Right cardiac atrium (tissue), 5 donors: ENCODE measurements around the gene LSM14B. TPM values are rescaled to one million over a fixed set of nuclear protein-coding genes. Genes with fewer than 3 reads are reported as not detected.

Source experiments
- ATAC-seq, 2 donors: fragments of 200-7000 bp; cut with Tn5 transposase; one replicate each; pipeline versions ENCODE4 v1.8.0 to v1.9.1; 2020; ENCODE audit warnings: moderate library complexity in 2 of 2, mild to moderate bottlenecking in 1 of 2
- DNase-seq, 3 donors: peaks; one replicate each; pipeline ENCODE4 v3.0.0-alpha.2; 2020
- H3K27ac ChIP-seq: one replicate; pipeline ENCODE4 v1.5.1; 2013; ENCODE audit warnings: mild to moderate bottlenecking, low read length, control low read depth, moderate library complexity
- H3K27me3 ChIP-seq: one replicate; pipeline ENCODE4 v1.6.1; 2013; ENCODE audit not compliant: control insufficient read depth, insufficient read depth
- H3K4me1 ChIP-seq: one replicate; pipeline ENCODE4 v1.6.1; 2013; ENCODE audit warnings: low read length; ENCODE audit not compliant: control insufficient read depth, insufficient read depth
- H3K4me3 ChIP-seq: one replicate; pipeline ENCODE4 v1.5.1; 2013; ENCODE audit warnings: low read length, control low read depth
- H3K9me3 ChIP-seq: one replicate; pipeline ENCODE4 v1.6.1; 2013; ENCODE audit warnings: low read length; ENCODE audit not compliant: control insufficient read depth
- WGBS: extraction: QIAGEN DNeasy Blood & Tissue Kit; methylation state at CpG from one replicate; pipeline ENCODE4 v1.1.7; 2013; 5-methylcytosine and 5-hydroxymethylcytosine counted together
- intact Hi-C, 4 donors: fragments of 100-400 bp; cut with DNase I; formaldehyde crosslinking; loops; one replicate each; pipeline versions ENCODE4 v1.11.0 to v1.14.0; 2022 to 2023
- polyA plus RNA-seq: library from polyadenylated mRNA; stranded (reverse); fragments of 200-250 nt; gene quantifications from one replicate; pipeline ENCODE4 v1.2.3, GENCODE V29; 2013
- total RNA-seq, 4 donors: library from RNA; stranded (reverse); fragmentation: NEBNext Ultra II Directional; extraction: Animal tissue kit (Norgen Biotek cat#: 25700); gene quantifications; one replicate each; pipeline ENCODE4 v1.2.1, GENCODE V29; 2021
- donor health status: healthy with polysubstance abuse.
- donor health status: DM: no; HTN: yes; CAD: no.
- donor health status: DM: no; HTN: no; CAD: no.
- donor health status: DM: no; HTN: yes; CAD: no; lungs with severe emphysema.
- donor health status: DM: yes; HTN: yes; CAD: no.

LSM14B gene
- total and polyA plus RNA-seq, 5 donors, result 27.6 to 45.7 (median 40.5) TPM

- no peak overlapping the region for H3K27ac ChIP-seq
- no peak for ATAC-seq
- no peaks in the 10 kb centered on the region for H3K9me3 ChIP-seq
- DNase-seq, result peak in 1 of 3 donors; percentile 32
- WGBS, result 96% methylated on average over 41 of the region's 41 CpGs
- intact Hi-C loops, result no loop called here
- no peaks in the 10 kb centered on the region for H3K27me3 ChIP-seq
- no peak overlapping the region for H3K4me3 ChIP-seq
- no peaks in the 10 kb centered on the region for H3K4me1 ChIP-seq
Observed at GRCh38 chr20:62164879-62165761, 42.8 kb downstream of the LSM14B start.

- Histone ChIP-seq H3K27ac (no peak overlapping the region), H3K27me3 (no peaks in the 10 kb centered on the region), H3K9me3 (no peaks in the 10 kb centered on the region), H3K4me3 (no peak overlapping the region), H3K4me1 (no peaks in the 10 kb centered on the region)
- ATAC-seq (peak in 1 of 2 donors; percentile 12), DNase-seq (peak; percentile 64 to 79 (median 78))
- intact Hi-C loops, result no loop called here
- WGBS, result 78% methylated on average over 25 of the region's 25 CpGs
Observed at GRCh38 chr20:62165762-62166399, 43.6 kb downstream of the LSM14B start.

GRCh38 chr20:62167474-62167873 lies 45.2 kb downstream of the LSM14B start:
- ATAC-seq (no peak), DNase-seq (peak in 1 of 3 donors; percentile 26)
- 73% methylated on average over 6 of the region's 6 CpGs for WGBS
- intact Hi-C loops, result no loop called here
- Histone ChIP-seq H3K27me3 (no peaks in the 10 kb centered on the region), H3K27ac (no peak overlapping the region), H3K4me1 (no peaks in the 10 kb centered on the region), H3K9me3 (no peaks in the 10 kb centered on the region), H3K4me3 (no peak overlapping the region)

GRCh38 chr20:62168061-62168460 lies 45.8 kb downstream of the LSM14B start:
- 94% methylated on average over 4 of the region's 4 CpGs for WGBS
- intact Hi-C loops, result no loop called here
- Histone ChIP-seq H3K9me3 (no peaks in the 10 kb centered on the region), H3K27ac (no peak overlapping the region), H3K27me3 (no peaks in the 10 kb centered on the region), H3K4me1 (no peaks in the 10 kb centered on the region), H3K4me3 (no peak overlapping the region)
- no peak for DNase-seq
- ATAC-seq, result no peak

- DNase-seq, result peak in 1 of 3 donors; percentile 43
- H3K27ac ChIP-seq, result no peak overlapping the region
- H3K9me3 ChIP-seq, result no peaks in the 10 kb centered on the region
- 95% methylated on average over 23 of the region's 23 CpGs for WGBS
- H3K4me1 ChIP-seq, result no peaks in the 10 kb centered on the region
- no peak overlapping the region for H3K4me3 ChIP-seq
- no peaks in the 10 kb centered on the region for H3K27me3 ChIP-seq
- ATAC-seq, result no peak
- intact Hi-C loops, result no loop called here
Observed at GRCh38 chr20:62168890-62169435, 46.7 kb downstream of the LSM14B start.

- no peak overlapping the region for H3K4me3 ChIP-seq
- WGBS, result 94% methylated on average over 9 of the region's 9 CpGs
- DNase-seq (peak in 2 of 3 donors; percentile 7 to 46), ATAC-seq (no peak)
- no peaks in the 10 kb centered on the region for H3K9me3 ChIP-seq
- intact Hi-C loops, result no loop called here
- no peaks in the 10 kb centered on the region for H3K27me3 ChIP-seq
- no peak overlapping the region for H3K27ac ChIP-seq
- no peaks in the 10 kb centered on the region for H3K4me1 ChIP-seq
Observed at GRCh38 chr20:62170536-62170935, 48.3 kb downstream of the LSM14B start.

GRCh38 chr20:62171245-62171644 lies 49.0 kb downstream of the LSM14B start:
- peak in 2 of 3 donors; percentile 15 to 63 for DNase-seq
- peak in 1 of 2 donors; percentile 81 for ATAC-seq
- WGBS, result 65% methylated on average over 8 of the region's 8 CpGs
- no peaks in the 10 kb centered on the region for H3K27me3 ChIP-seq
- H3K4me3 ChIP-seq, result no peak overlapping the region
- intact Hi-C loops, result no loop called here
- H3K27ac ChIP-seq, result no peak overlapping the region
- H3K4me1 ChIP-seq, result no peaks in the 10 kb centered on the region
- H3K9me3 ChIP-seq, result no peaks in the 10 kb centered on the region

GRCh38 chr20:62172666-62173065 lies 50.4 kb downstream of the LSM14B start:
- ATAC-seq, result no peak
- H3K9me3 ChIP-seq, result no peaks in the 10 kb centered on the region
- intact Hi-C loops, result no loop called here
- H3K4me3 ChIP-seq, result no peak overlapping the region
- peak in 1 of 3 donors; percentile 18 for DNase-seq
- no peaks in the 10 kb centered on the region for H3K27me3 ChIP-seq
- 94% methylated on average over 18 of the region's 18 CpGs for WGBS
- no peak overlapping the region for H3K27ac ChIP-seq
- no peaks in the 10 kb centered on the region for H3K4me1 ChIP-seq

GRCh38 chr20:62174021-62174804 lies 51.9 kb downstream of the LSM14B start:
- no peak overlapping the region for H3K4me3 ChIP-seq
- ATAC-seq (no peak), DNase-seq (peak in 2 of 3 donors; percentile 39 to 41)
- WGBS, result 96% methylated on average over 28 of the region's 28 CpGs
- no peaks in the 10 kb centered on the region for H3K4me1 ChIP-seq
- intact Hi-C loops, result no loop called here
- H3K27ac ChIP-seq, result no peak overlapping the region
- no peaks in the 10 kb centered on the region for H3K27me3 ChIP-seq
- no peaks in the 10 kb centered on the region for H3K9me3 ChIP-seq

GRCh38 chr20:62174870-62175624 lies 52.8 kb downstream of the LSM14B start:
- 96% methylated on average over 26 of the region's 26 CpGs for WGBS
- no peak overlapping the region for H3K27ac ChIP-seq
- DNase-seq (peak in 1 of 3 donors; percentile 30), ATAC-seq (no peak)
- no peaks in the 10 kb centered on the region for H3K4me1 ChIP-seq
- no peaks in the 10 kb centered on the region for H3K27me3 ChIP-seq
- no peaks in the 10 kb centered on the region for H3K9me3 ChIP-seq
- intact Hi-C loops, result no loop called here
- H3K4me3 ChIP-seq, result no peak overlapping the region
